ENCODE measurements around the gene TRMT1L.

- TF ChIP-seq CTCF (conservative IDR thresholded peaks at IDR 0.05; ENCODE audit: low read depth in 2 of 2) (no peak), ZNF462 (CRISPR knock-in tag; IDR thresholded peaks at IDR 0.05) (no peak)
Measured at GRCh38 chr1:185132534-185132933, 24.2 kb downstream of the TRMT1L start.
